Activated CD8-positive, alpha-beta T cell treated with anti-CD3 and anti-CD28 coated beads for 36 hours (primary cell): Measurements from ENCODE around the gene SLC22A23. TPM values are rescaled to one million over a fixed set of nuclear protein-coding genes. Genes with fewer than 3 reads are reported as not detected.

ENCODE experiments used
- ATAC-seq: fragments of 200-7000 bp; cut with Tn5 transposase; one replicate; pipeline ENCODE4 v1.10.0; 2021; ENCODE audit warnings: mild to moderate bottlenecking, moderate library complexity
- CTCF ChIA-PET: fragments of 350-600 bp; sonication (Branson Sonifier 250); formaldehyde crosslinking; loops from one replicate; lab custom pipeline; 2021; ENCODE audit warnings: antibody characterized with exemption; lab: Charles Lee
- POLR2A ChIA-PET: fragments of 350-600 bp; sonication (Branson Sonifier 250); formaldehyde crosslinking; loops from one replicate; lab custom pipeline; 2021; ENCODE audit warnings: antibody characterized with exemption; lab: Charles Lee
- DNase-seq: peaks from one replicate; pipeline ENCODE4 v3.0.0-alpha.2; 2020
- H3K27ac Mint-ChIP-seq: one replicate; pipeline ENCODE4 v1.8.0; 2021; ENCODE audit warnings: mild to moderate bottlenecking, mixed read lengths
- H3K27me3 Mint-ChIP-seq: one replicate; pipeline ENCODE4 v1.8.0; 2021; ENCODE audit warnings: mixed read lengths
- H3K36me3 Mint-ChIP-seq: one replicate; pipeline ENCODE4 v1.8.0; 2021; ENCODE audit warnings: low read depth, mixed read lengths
- H3K4me1 Mint-ChIP-seq: one replicate; pipeline ENCODE4 v1.8.0; 2021; ENCODE audit warnings: low read depth, mixed read lengths
- H3K4me3 Mint-ChIP-seq: one replicate; pipeline ENCODE4 v1.8.0; 2021; ENCODE audit warnings: mild to moderate bottlenecking, moderate library complexity, mixed read lengths
- H3K9me3 Mint-ChIP-seq: one replicate; pipeline ENCODE4 v1.8.0; 2021; ENCODE audit warnings: mixed read lengths
- intact Hi-C: fragments of 100-400 bp; cut with micrococcal nuclease; formaldehyde crosslinking; loops from one replicate; pipeline ENCODE4 v1.10.0; 2022
- total RNA-seq, 2 experiments: library from RNA; stranded (reverse); gene quantifications; one replicate each; pipeline ENCODE4 v1.2.3, GENCODE V29; 2021
- TF ChIP-seq, protein P1 (sequence below): fragments of 200-600 bp; IDR thresholded peaks from one replicate; pipeline ENCODE4 v1.8.0; 2022; ENCODE audit warnings: antibody characterized with exemption, mild to moderate bottlenecking

Gene SLC22A23
- total RNA-seq, 2 experiments from 2014 or later, result 0.16 to 0.34 TPM

DNA sequence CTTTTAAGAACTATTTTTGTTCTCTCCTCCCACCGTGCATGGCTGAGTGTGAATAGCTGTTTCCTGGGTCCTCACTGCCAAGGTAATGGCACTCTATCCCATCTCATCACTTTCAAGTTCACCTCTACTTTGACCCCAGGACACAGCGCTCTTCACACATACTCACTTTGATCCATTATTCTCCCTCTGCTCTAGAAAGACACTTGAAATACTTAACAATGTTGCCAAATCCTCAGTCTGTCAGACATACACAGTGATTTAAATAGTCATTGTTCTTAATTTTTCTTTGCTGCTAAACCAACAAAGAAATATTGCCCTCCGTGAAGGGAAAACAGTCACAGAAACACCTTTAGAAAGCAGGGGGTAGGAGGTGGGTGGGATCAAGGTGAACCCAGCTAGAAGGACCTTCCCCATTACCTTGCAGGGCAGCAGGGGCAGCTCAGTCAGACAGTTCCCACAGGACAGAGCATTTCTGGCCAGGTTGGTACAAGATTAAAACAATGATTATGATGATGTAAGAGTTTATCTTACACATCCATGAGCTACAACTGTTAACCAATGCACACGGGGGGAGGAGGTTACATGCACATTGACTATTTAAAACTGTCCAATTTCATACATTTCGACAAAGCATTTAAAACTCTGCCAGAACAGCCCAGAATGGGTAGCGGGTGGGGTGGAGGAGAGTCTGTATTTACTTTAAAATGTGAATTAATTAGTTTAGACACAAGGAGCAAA is 2.4 kb downstream of the SLC22A23 start:
- Mint-ChIP-seq H3K27ac (no peak overlapping the region), H3K4me1 (peaks cover 9% of the 10 kb centered on the region), H3K36me3 (no peaks in the 10 kb centered on the region), H3K27me3 (peaks cover 24% of the 10 kb centered on the region), H3K4me3 (no peak overlapping the region), H3K9me3 (no peaks in the 10 kb centered on the region)
- ChIA-PET POLR2A (interaction anchor here (0.5 kb wide), 1 partner anchor 215 kb away, joined by 3 read pairs; no protein-coding TSS in a partner anchor), CTCF (interaction anchor here (1.0 to 1.7 kb wide), 3 partner anchors 17 to 701 kb away, joined by 3 read pairs; no protein-coding TSS in a partner anchor)
- intact Hi-C loops, result loop anchor here (5.0 kb wide), 1 partner anchor 42 kb away; no protein-coding TSS in a partner anchor
- TF ChIP-seq, protein P1, sequence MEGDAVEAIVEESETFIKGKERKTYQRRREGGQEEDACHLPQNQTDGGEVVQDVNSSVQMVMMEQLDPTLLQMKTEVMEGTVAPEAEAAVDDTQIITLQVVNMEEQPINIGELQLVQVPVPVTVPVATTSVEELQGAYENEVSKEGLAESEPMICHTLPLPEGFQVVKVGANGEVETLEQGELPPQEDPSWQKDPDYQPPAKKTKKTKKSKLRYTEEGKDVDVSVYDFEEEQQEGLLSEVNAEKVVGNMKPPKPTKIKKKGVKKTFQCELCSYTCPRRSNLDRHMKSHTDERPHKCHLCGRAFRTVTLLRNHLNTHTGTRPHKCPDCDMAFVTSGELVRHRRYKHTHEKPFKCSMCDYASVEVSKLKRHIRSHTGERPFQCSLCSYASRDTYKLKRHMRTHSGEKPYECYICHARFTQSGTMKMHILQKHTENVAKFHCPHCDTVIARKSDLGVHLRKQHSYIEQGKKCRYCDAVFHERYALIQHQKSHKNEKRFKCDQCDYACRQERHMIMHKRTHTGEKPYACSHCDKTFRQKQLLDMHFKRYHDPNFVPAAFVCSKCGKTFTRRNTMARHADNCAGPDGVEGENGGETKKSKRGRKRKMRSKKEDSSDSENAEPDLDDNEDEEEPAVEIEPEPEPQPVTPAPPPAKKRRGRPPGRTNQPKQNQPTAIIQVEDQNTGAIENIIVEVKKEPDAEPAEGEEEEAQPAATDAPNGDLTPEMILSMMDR, result no peak
- DNase-seq (no peak), ATAC-seq (no peak)

DNA sequence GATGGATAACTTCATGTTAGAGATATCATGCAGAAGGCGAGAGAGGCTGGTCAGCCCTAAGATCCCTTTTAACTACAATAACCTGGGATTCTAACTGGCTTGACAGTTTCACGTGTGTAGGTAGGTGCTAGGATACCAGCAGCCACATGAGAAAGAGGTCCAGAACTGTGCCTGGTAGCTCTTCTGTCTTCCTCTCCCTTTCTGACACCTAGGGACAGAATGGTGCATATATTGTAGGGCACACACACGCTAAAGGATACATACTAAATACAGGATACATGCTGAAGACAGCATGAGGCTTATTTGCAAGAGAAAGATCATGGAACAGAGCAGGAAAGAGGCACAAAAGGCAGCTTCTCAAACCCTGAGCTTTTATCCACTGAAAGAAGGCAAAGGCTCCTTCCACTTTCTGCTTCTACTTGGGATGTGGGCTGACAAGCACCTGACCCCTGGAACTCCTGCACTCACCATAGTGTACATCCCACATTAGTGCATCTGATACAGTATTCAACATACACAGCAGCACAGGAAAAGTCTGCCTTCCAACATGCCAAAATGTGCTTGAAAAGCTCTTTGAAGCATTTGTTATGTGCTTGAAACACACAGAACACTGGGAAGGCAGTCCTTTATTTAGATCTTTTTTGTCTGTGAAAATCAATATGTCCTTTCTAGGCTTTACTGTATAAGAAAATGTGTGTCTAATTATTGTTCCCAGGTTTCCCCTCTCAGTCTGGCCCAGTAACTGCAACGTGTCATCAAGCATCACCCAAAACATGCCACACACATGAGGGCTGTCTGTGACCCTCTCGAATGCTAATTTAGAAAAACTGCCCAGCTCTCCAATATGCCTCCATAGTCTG is 3.2 kb downstream of the SLC22A23 start:
- Mint-ChIP-seq H3K36me3 (no peaks in the 10 kb centered on the region), H3K9me3 (no peaks in the 10 kb centered on the region), H3K4me3 (no peak overlapping the region), H3K27me3 (peaks cover 19% of the 10 kb centered on the region), H3K4me1 (peaks cover 12% of the 10 kb centered on the region), H3K27ac (no peak overlapping the region)
- intact Hi-C loops, result no loop called here
- POLR2A ChIA-PET, result no interaction called here
- CTCF ChIA-PET, result interaction anchor here (0.9 to 1.7 kb wide), 5 partner anchors 9 to 702 kb away, joined by 3 to 5 read pairs (median 3); no protein-coding TSS in a partner anchor
- TF ChIP-seq, protein P1, result no peak
- no peak for ATAC-seq
- DNase-seq, result no peak

DNA sequence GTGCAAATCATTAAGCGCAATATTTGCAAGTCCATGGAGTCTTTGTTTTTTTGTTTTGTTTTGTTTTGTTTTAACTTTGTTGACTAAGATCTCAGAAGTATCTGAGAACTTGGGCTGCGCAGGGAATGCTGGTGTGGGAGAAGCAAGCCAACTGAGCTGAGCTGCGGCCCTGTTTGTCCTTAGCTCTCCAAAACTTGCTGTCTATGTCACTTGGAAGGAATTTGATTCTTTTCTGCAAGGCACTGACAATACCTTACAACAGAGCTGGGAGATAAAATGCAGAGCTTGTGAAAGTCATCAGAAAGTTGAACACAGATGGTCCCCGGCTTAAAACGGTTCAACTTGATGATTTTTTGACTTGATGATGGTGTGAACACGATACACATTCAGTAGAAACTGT is 5.4 kb downstream of the SLC22A23 start:
- intact Hi-C loops, result no loop called here
- Mint-ChIP-seq H3K4me1 (peaks cover 8% of the 10 kb centered on the region), H3K27ac (no peak overlapping the region), H3K4me3 (no peak overlapping the region), H3K9me3 (no peaks in the 10 kb centered on the region), H3K36me3 (no peaks in the 10 kb centered on the region), H3K27me3 (peaks cover 8% of the 10 kb centered on the region)
- POLR2A ChIA-PET, result no interaction called here
- ATAC-seq (no peak), DNase-seq (no peak)
- CTCF ChIA-PET, result interaction anchor here (1.0 kb wide), 1 partner anchor 9 kb away, joined by 3 read pairs; no protein-coding TSS in a partner anchor
- TF ChIP-seq, protein P1, result no peak

DNA sequence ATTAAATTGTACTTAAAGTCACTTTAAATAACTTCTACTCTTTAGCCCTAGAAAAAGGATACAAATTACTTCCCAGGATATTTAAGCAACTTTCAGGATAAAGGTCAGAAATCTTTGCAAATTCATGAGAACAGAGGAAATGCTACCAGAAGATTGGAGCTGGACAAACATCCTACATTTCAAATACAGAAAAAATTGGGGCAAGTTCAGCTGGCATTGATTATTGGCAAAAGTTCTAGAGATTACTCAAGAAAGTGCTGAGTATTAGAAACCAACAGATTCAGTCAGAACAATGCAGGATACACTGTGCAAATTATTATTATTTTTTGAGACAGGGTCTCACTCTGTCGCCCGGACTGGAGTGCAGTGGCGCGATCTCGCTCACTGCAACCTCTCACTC is 6.0 kb downstream of the SLC22A23 start:
- ATAC-seq (no peak), DNase-seq (no peak)
- Mint-ChIP-seq H3K27me3 (peaks cover 8% of the 10 kb centered on the region), H3K4me1 (peaks cover 8% of the 10 kb centered on the region), H3K36me3 (no peaks in the 10 kb centered on the region), H3K27ac (no peak overlapping the region), H3K9me3 (no peaks in the 10 kb centered on the region), H3K4me3 (no peak overlapping the region)
- TF ChIP-seq, protein P1, result no peak
- ChIA-PET CTCF (interaction anchor here (1.0 kb wide), 1 partner anchor 9 kb away, joined by 3 read pairs; no protein-coding TSS in a partner anchor), POLR2A (no interaction called here)
- intact Hi-C loops, result no loop called here
